HG02623 (cell line): Measurements from ENCODE around the gene CAPN3.

Experiments
- ATAC-seq: cut with Tn5 transposase; IDR thresholded peaks from one replicate; pipeline ENCODE4 v1.9.1; 2021; ENCODE audit warnings: moderate library complexity; ENCODE audit not compliant: unreplicated experiment

Gene CAPN3

GRCh38 chr15:42355291-42355690 is 4.0 kb upstream of the CAPN3 start:
- ATAC-seq = no peak

- ATAC-seq = no peak
Measured at GRCh38 chr15:42356851-42357250, 2.5 kb upstream of the CAPN3 start.

GRCh38 chr15:42358141-42358540 is 1.2 kb upstream of the CAPN3 start:
- no peak for ATAC-seq

GRCh38 chr15:42359985-42360384 is 684 bp downstream of the CAPN3 start:
- no peak for ATAC-seq

GRCh38 chr15:42360535-42361112 is 1.3 kb downstream of the CAPN3 start:
- no peak for ATAC-seq

GRCh38 chr15:42363487-42363886 is 4.2 kb downstream of the CAPN3 start:
- no peak for ATAC-seq

- no peak for ATAC-seq
Measured at GRCh38 chr15:42363942-42364341, 4.6 kb downstream of the CAPN3 start.

- ATAC-seq = no peak
Measured at GRCh38 chr15:42364529-42364928, 5.2 kb downstream of the CAPN3 start.

- ATAC-seq = no peak
Measured at GRCh38 chr15:42365921-42366550, 6.7 kb downstream of the CAPN3 start.

- ATAC-seq = no peak
Measured at GRCh38 chr15:42367041-42367440, 7.7 kb downstream of the CAPN3 start.

GRCh38 chr15:42368096-42368495 is 8.8 kb downstream of the CAPN3 start:
- no peak for ATAC-seq

- ATAC-seq = no peak
Measured at GRCh38 chr15:42371096-42371495, 11.8 kb downstream of the CAPN3 start.

GRCh38 chr15:42373274-42373673 is 14.0 kb downstream of the CAPN3 start:
- ATAC-seq = no peak

GRCh38 chr15:42373936-42374335 is 14.6 kb downstream of the CAPN3 start:
- no peak for ATAC-seq

- no peak for ATAC-seq
Measured at GRCh38 chr15:42374810-42375209, 15.5 kb downstream of the CAPN3 start.

GRCh38 chr15:42375252-42375651 is 16.0 kb downstream of the CAPN3 start:
- no peak for ATAC-seq

GRCh38 chr15:42375941-42376340 is 16.6 kb downstream of the CAPN3 start:
- no peak for ATAC-seq

GRCh38 chr15:42378011-42378410 is 18.7 kb downstream of the CAPN3 start:
- no peak for ATAC-seq

- ATAC-seq = no peak
Measured at GRCh38 chr15:42384597-42384996, 25.3 kb downstream of the CAPN3 start.

- ATAC-seq = no peak
Measured at GRCh38 chr15:42385206-42385979, 26.1 kb downstream of the CAPN3 start.

- no peak for ATAC-seq
Measured at GRCh38 chr15:42385980-42386700, 26.8 kb downstream of the CAPN3 start.

- no peak for ATAC-seq
Measured at GRCh38 chr15:42387603-42388002, 28.3 kb downstream of the CAPN3 start.
